Cerebellar cortex (tissue), 1 donor: ENCODE measurements around the gene AGBL4.
A peak's percentile ranks its signal among the peaks of the same experiment; 100 is the strongest.

Experiments
- DNase-seq: peaks from one replicate; pipeline ENCODE4 v3.0.0-alpha.2; 2015; ENCODE audit warnings: low spot score

Gene AGBL4

GRCh38 chr1:48644905-48645605 lies 1378.7 kb downstream of the AGBL4 start:
- DNase-seq, result peak; percentile 64

GRCh38 chr1:48644190-48644900 lies 1379.4 kb downstream of the AGBL4 start:
- no peak for DNase-seq

GRCh38 chr1:48643193-48643592 lies 1380.6 kb downstream of the AGBL4 start:
- no peak for DNase-seq

GRCh38 chr1:48640836-48641492 lies 1382.8 kb downstream of the AGBL4 start:
- DNase-seq, result no peak

- no peak for DNase-seq
These were observed 1393.9 kb downstream of the AGBL4 start for GRCh38 chr1:48629867-48630266.

GRCh38 chr1:48627486-48627885 lies 1396.3 kb downstream of the AGBL4 start:
- no peak for DNase-seq

- DNase-seq, result no peak
These were observed 1404.2 kb downstream of the AGBL4 start for GRCh38 chr1:48619539-48619938.

- no peak for DNase-seq
These were observed 1406.5 kb downstream of the AGBL4 start for GRCh38 chr1:48617252-48617651.

- no peak for DNase-seq
These were observed 1407.0 kb downstream of the AGBL4 start for GRCh38 chr1:48616710-48617109.

- no peak for DNase-seq
These were observed 1411.9 kb downstream of the AGBL4 start for GRCh38 chr1:48611841-48612240.

- no peak for DNase-seq
These were observed 1412.9 kb downstream of the AGBL4 start for GRCh38 chr1:48610628-48611542.

GRCh38 chr1:48608882-48609281 lies 1414.9 kb downstream of the AGBL4 start:
- no peak for DNase-seq

- no peak for DNase-seq
These were observed 1420.5 kb downstream of the AGBL4 start for GRCh38 chr1:48603222-48603621.

GRCh38 chr1:48602349-48602748 lies 1421.4 kb downstream of the AGBL4 start:
- no peak for DNase-seq

GRCh38 chr1:48600182-48600581 lies 1423.6 kb downstream of the AGBL4 start:
- no peak for DNase-seq

GRCh38 chr1:48597663-48598062 lies 1426.1 kb downstream of the AGBL4 start:
- DNase-seq, result no peak

GRCh38 chr1:48596046-48596445 lies 1427.7 kb downstream of the AGBL4 start:
- DNase-seq, result no peak

- DNase-seq, result no peak
These were observed 1428.1 kb downstream of the AGBL4 start for GRCh38 chr1:48595613-48596012.

GRCh38 chr1:48592330-48592729 lies 1431.4 kb downstream of the AGBL4 start:
- no peak for DNase-seq

- no peak for DNase-seq
These were observed 1432.6 kb downstream of the AGBL4 start for GRCh38 chr1:48591181-48591580.

- DNase-seq, result no peak
These were observed 1435.7 kb downstream of the AGBL4 start for GRCh38 chr1:48588061-48588460.

- no peak for DNase-seq
These were observed 1441.3 kb downstream of the AGBL4 start for GRCh38 chr1:48582408-48582807.
